GM12878 (cell line): ENCODE data around the gene GOLGA2. TPM values are rescaled to one million over a fixed set of nuclear protein-coding genes. Genes with fewer than 3 reads are reported as not detected.

Source experiments
- ATAC-seq: fragments of 200-7000 bp; cut with Tn5 transposase; 3 replicates; pipeline ENCODE4 v1.9.1; 2020; ENCODE audit warnings: mild to moderate bottlenecking, moderate library complexity
- BruUV-seq: library from RNA; stranded (reverse); fragments of 400-500 nt; replicated peaks from 2 replicates; lab custom pipeline; 2021; lab: Mats Ljungman, UMichigan
- CTCF ChIA-PET: fragments of 300-600 bp; sonication (Branson Sonifier 250); formaldehyde crosslinking; extraction: SDS; loops from one replicate; lab custom pipeline; 2021; ENCODE audit warnings: inconsistent platforms; lab: Yijun Ruan, JAX
- POLR2A ChIA-PET: fragments of 350-600 bp; formaldehyde crosslinking; extraction: SDS; loops from one replicate; lab custom pipeline; 2021; ENCODE audit warnings: inconsistent platforms; lab: Charles Lee
- RAD21 ChIA-PET: fragments of 300-600 bp; sonication (Branson Sonifier 250); formaldehyde crosslinking; loops from one replicate; lab custom pipeline; 2023; ENCODE audit warnings: antibody characterized with exemption; ENCODE audit not compliant: unreplicated experiment; lab: Charles Lee
- SMC1A ChIA-PET: fragments of 300-600 bp; sonication (Branson Sonifier 250); formaldehyde crosslinking; loops from one replicate; lab custom pipeline; 2023; ENCODE audit not compliant: unreplicated experiment, uncharacterized antibody; lab: Charles Lee
- DNase-seq: peaks from one replicate; pipeline ENCODE4 v3.0.0-alpha.2; 2011; ENCODE audit warnings: low read depth, low spot score
- FAIRE-seq: peaks from 3 replicates; lab custom pipeline; 2011; peaks lifted over from hg19 to GRCh38; lab: Jason Lieb, UNC
- H2AFZ ChIP-seq: 2 replicates; pipeline ENCODE4 v1.6.0; 2011; ENCODE audit warnings: low read depth, low read length, control low read depth; ENCODE audit not compliant: control insufficient read depth
- H3K27ac ChIP-seq: 2 replicates; pipeline ENCODE4 v1.5.1; 2011; ENCODE audit warnings: control low read depth; ENCODE audit not compliant: control insufficient read depth, insufficient read depth
- H3K27me3 ChIP-seq, 2 experiments: replicated peaks in 1 of 2; 2 replicates each; pipeline versions ENCODE4 v1.6.0 to v1.6.1; 2011; ENCODE audit warnings: low read length in 1 of 2; ENCODE audit not compliant: control insufficient read depth in 2 of 2, insufficient read depth in 2 of 2
- H3K36me3 ChIP-seq, 2 experiments: 2 replicates each; pipeline ENCODE4 v1.5.1; 2011; ENCODE audit warnings: low read length in 1 of 2; ENCODE audit not compliant: control insufficient read depth in 2 of 2, insufficient read depth in 2 of 2
- H3K4me1 ChIP-seq: 2 replicates; pipeline ENCODE4 v1.6.1; 2011; ENCODE audit warnings: mild to moderate bottlenecking, low read length, moderate library complexity, mixed read lengths; ENCODE audit not compliant: control insufficient read depth, insufficient read depth
- H3K4me2 ChIP-seq: 2 replicates; pipeline ENCODE4 v1.6.0; 2011; ENCODE audit warnings: control low read depth; ENCODE audit not compliant: control insufficient read depth, insufficient read depth
- H3K4me3 ChIP-seq: fragments of 200-600 bp; sonication (generic); 2 replicates; pipeline ENCODE4 v1.5.1; 2016
- H3K79me2 ChIP-seq: 2 replicates; pipeline ENCODE4 v1.6.0; 2011; ENCODE audit warnings: low read length; ENCODE audit not compliant: control insufficient read depth, insufficient read depth
- H3K9ac ChIP-seq: 2 replicates; pipeline ENCODE4 v1.8.0; 2011; ENCODE audit warnings: low read length, control low read depth, mixed read lengths; ENCODE audit not compliant: control insufficient read depth, insufficient read depth
- H3K9me3 ChIP-seq: replicated peaks from 3 replicates; pipeline ENCODE4 v1.5.1; 2011; ENCODE audit warnings: mild to moderate bottlenecking, low read length; ENCODE audit not compliant: control insufficient read depth, insufficient read depth
- H4K20me1 ChIP-seq: 2 replicates; pipeline ENCODE4 v1.6.0; 2011; ENCODE audit not compliant: control insufficient read depth, insufficient read depth
- FOS ChIP-seq: IDR thresholded peaks from 3 replicates; pipeline ENCODE4 v1.6.1; 2011; ENCODE audit warnings: borderline replicate concordance; ENCODE audit not compliant: insufficient read length; ENCODE audit errors: extremely low read depth
- MTA3 ChIP-seq: IDR thresholded peaks from 2 replicates; pipeline ENCODE4 v1.6.1; 2012; ENCODE audit warnings: low read length, inconsistent platforms, borderline replicate concordance
- NR2C1 ChIP-seq: fragments of 450-650 bp; IDR thresholded peaks from 2 replicates; pipeline ENCODE4 v1.6.1; 2017; ENCODE audit warnings: antibody characterized with exemption, mild to moderate bottlenecking, moderate library complexity
- WGBS: methylation state at CpG from one replicate; pipeline ENCODE4 v1.1.6; 2016; ENCODE audit warnings: low lambda C conversion rate; ENCODE audit not compliant: insufficient replicate concordance, insufficient coverage; ENCODE audit errors: missing lambda C conversion rate; 5-methylcytosine and 5-hydroxymethylcytosine counted together
- in situ Hi-C: fragments of 300-500 bp; cut with MboI; formaldehyde crosslinking; loops from 9 replicates; pipeline ENCODE4 v1.14.3; 2018; ENCODE audit warnings: mixed read lengths
- intact Hi-C: fragments of 100-400 bp; cut with micrococcal nuclease; formaldehyde crosslinking; loops from one replicate; pipeline ENCODE4 v1.14.2; 2022; ENCODE audit not compliant: unreplicated experiment
- polyA plus RNA-seq, 11 experiments: library from polyadenylated mRNA; depleted of rRNA in 4 of 11; unstranded in 6 of 11; stranded (reverse) in 5 of 11; fragments of >200 nt; fragmentation: Nextera tagmentation in 4 of 11; fragmentation: Illumina TruSeq in 1 of 11; extraction: Ambion mirVana in 4 of 11; extraction: Trizol in 1 of 11; gene quantifications; 1 replicate in 1 of 11; 2 replicates in 10 of 11; pipeline versions ENCODE4 v1.2.1 to v1.2.3, GENCODE V29; 2011 to 2016; ENCODE audit warnings: inconsistent platforms in 2 of 11, missing spikeins in 2 of 11, low read depth in 1 of 11
- total RNA-seq, 4 experiments: library from RNA; depleted of rRNA in 3 of 4; stranded (reverse); fragments of >200 nt in 3 of 4; fragmentation: Illumina TruSeq in 1 of 4; extraction: Trizol in 1 of 4; gene quantifications; 2 replicates each; pipeline versions ENCODE4 v1.2.1 to v1.2.3, GENCODE V29; 2013 to 2021
- TF ChIP-seq, protein P1 (sequence below): fragments of 450-650 bp; IDR thresholded peaks from 2 replicates; pipeline ENCODE4 v1.6.1; 2017; ENCODE audit warnings: borderline replicate concordance
- TF ChIP-seq, protein P2 (sequence below): IDR thresholded peaks from 2 replicates; pipeline ENCODE4 v1.6.1; 2012; ENCODE audit warnings: improper control_type of control experiment, low read depth, low read length; ENCODE audit not compliant: insufficient replicate concordance
- TF ChIP-seq, protein P3 (sequence below): IDR thresholded peaks from 2 replicates; pipeline ENCODE4 v1.6.1; 2011; ENCODE audit warnings: mild to moderate bottlenecking, low read depth, low read length, moderate library complexity; ENCODE audit not compliant: insufficient replicate concordance
- TF ChIP-seq, protein P4 (sequence below): fragments of 450-650 bp; IDR thresholded peaks from 2 replicates; pipeline ENCODE4 v1.6.1; 2017; ENCODE audit warnings: mild to moderate bottlenecking, low read depth, inconsistent platforms; ENCODE audit not compliant: poor library complexity, severe bottlenecking

Gene GOLGA2
- total and polyA plus RNA-seq, 10 of the 15 experiments (the other 5 are each of a cell fraction or from before 2014, with no cell fraction given) = 5.9 to 32.6 (median 19.7) TPM

GRCh38 chr9:128286440-128286839 is 10.6 kb upstream of the GOLGA2 start:
- Histone ChIP-seq H3K79me2 (no peaks in the 10 kb centered on the region), H3K4me3 (no peak overlapping the region), H4K20me1 (no peaks in the 10 kb centered on the region), H3K36me3 (no peaks in the 10 kb centered on the region), H3K4me1 (no peaks in the 10 kb centered on the region), H3K9ac (no peak overlapping the region), H2AFZ (no peak overlapping the region), H3K27ac (no peak overlapping the region), H3K9me3 (no peaks in the 10 kb centered on the region), H3K27me3 (no peaks in the 10 kb centered on the region; a peak in 1 of 4 replicates), H3K4me2 (no peak overlapping the region)
- CTCF ChIA-PET = interaction anchor here (1.5 kb wide), 1 partner anchor 9 kb away, joined by 5 read pairs; no protein-coding TSS in a partner anchor
- POLR2A ChIA-PET = no interaction called here
- intact Hi-C loops = no loop called here
- WGBS = 81% methylated on average over 6 of the region's 6 CpGs
- SMC1A ChIA-PET = no interaction called here
- TF ChIP-seq FOS = no peak
- TF ChIP-seq, protein P1, sequence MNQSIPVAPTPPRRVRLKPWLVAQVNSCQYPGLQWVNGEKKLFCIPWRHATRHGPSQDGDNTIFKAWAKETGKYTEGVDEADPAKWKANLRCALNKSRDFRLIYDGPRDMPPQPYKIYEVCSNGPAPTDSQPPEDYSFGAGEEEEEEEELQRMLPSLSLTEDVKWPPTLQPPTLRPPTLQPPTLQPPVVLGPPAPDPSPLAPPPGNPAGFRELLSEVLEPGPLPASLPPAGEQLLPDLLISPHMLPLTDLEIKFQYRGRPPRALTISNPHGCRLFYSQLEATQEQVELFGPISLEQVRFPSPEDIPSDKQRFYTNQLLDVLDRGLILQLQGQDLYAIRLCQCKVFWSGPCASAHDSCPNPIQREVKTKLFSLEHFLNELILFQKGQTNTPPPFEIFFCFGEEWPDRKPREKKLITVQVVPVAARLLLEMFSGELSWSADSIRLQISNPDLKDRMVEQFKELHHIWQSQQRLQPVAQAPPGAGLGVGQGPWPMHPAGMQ = no peak
- TF ChIP-seq, protein P2, sequence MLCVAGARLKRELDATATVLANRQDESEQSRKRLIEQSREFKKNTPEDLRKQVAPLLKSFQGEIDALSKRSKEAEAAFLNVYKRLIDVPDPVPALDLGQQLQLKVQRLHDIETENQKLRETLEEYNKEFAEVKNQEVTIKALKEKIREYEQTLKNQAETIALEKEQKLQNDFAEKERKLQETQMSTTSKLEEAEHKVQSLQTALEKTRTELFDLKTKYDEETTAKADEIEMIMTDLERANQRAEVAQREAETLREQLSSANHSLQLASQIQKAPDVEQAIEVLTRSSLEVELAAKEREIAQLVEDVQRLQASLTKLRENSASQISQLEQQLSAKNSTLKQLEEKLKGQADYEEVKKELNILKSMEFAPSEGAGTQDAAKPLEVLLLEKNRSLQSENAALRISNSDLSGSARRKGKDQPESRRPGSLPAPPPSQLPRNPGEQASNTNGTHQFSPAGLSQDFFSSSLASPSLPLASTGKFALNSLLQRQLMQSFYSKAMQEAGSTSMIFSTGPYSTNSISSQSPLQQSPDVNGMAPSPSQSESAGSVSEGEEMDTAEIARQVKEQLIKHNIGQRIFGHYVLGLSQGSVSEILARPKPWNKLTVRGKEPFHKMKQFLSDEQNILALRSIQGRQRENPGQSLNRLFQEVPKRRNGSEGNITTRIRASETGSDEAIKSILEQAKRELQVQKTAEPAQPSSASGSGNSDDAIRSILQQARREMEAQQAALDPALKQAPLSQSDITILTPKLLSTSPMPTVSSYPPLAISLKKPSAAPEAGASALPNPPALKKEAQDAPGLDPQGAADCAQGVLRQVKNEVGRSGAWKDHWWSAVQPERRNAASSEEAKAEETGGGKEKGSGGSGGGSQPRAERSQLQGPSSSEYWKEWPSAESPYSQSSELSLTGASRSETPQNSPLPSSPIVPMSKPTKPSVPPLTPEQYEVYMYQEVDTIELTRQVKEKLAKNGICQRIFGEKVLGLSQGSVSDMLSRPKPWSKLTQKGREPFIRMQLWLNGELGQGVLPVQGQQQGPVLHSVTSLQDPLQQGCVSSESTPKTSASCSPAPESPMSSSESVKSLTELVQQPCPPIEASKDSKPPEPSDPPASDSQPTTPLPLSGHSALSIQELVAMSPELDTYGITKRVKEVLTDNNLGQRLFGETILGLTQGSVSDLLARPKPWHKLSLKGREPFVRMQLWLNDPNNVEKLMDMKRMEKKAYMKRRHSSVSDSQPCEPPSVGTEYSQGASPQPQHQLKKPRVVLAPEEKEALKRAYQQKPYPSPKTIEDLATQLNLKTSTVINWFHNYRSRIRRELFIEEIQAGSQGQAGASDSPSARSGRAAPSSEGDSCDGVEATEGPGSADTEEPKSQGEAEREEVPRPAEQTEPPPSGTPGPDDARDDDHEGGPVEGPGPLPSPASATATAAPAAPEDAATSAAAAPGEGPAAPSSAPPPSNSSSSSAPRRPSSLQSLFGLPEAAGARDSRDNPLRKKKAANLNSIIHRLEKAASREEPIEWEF = no peak
- TF ChIP-seq, protein P3, sequence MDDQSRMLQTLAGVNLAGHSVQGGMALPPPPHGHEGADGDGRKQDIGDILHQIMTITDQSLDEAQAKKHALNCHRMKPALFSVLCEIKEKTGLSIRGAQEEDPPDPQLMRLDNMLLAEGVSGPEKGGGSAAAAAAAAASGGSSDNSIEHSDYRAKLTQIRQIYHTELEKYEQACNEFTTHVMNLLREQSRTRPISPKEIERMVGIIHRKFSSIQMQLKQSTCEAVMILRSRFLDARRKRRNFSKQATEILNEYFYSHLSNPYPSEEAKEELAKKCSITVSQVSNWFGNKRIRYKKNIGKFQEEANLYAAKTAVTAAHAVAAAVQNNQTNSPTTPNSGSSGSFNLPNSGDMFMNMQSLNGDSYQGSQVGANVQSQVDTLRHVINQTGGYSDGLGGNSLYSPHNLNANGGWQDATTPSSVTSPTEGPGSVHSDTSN = no peak
- TF ChIP-seq NR2C1 = no peak
- TF ChIP-seq, protein P4, sequence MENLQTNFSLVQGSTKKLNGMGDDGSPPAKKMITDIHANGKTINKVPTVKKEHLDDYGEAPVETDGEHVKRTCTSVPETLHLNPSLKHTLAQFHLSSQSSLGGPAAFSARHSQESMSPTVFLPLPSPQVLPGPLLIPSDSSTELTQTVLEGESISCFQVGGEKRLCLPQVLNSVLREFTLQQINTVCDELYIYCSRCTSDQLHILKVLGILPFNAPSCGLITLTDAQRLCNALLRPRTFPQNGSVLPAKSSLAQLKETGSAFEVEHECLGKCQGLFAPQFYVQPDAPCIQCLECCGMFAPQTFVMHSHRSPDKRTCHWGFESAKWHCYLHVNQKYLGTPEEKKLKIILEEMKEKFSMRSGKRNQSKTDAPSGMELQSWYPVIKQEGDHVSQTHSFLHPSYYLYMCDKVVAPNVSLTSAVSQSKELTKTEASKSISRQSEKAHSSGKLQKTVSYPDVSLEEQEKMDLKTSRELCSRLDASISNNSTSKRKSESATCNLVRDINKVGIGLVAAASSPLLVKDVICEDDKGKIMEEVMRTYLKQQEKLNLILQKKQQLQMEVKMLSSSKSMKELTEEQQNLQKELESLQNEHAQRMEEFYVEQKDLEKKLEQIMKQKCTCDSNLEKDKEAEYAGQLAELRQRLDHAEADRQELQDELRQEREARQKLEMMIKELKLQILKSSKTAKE = no peak
- TF ChIP-seq MTA3 = no peak
- no peak for DNase-seq
- RAD21 ChIA-PET = no interaction called here
- in situ Hi-C loops = no loop called here
- BruUV-seq = no TSS peak
- ATAC-seq = no peak
- no peak for FAIRE-seq
